Measurements from ENCODE around the gene ARTN. TPM values are rescaled to one million over a fixed set of nuclear protein-coding genes. Genes with fewer than 3 reads are reported as not detected.

Gene ARTN
- polyA plus RNA-seq, 6 donors from 2014 or later: not detected

- ATAC-seq (ENCODE audit: low read depth in 2 of 2) (no peak), DNase-seq (no peak)
- no peaks in the 10 kb centered on the region for H3K27me3 Mint-ChIP-seq
- no peaks in the 10 kb centered on the region for H3K9me3 Mint-ChIP-seq
- no peak overlapping the region for H3K4me3 Mint-ChIP-seq
- H3K27ac Mint-ChIP-seq: no peak overlapping the region
- peaks cover 0 to 5% (median 5%) of the 10 kb centered on the region in 3 donors for H3K4me1 Mint-ChIP-seq
- H3K36me3 Mint-ChIP-seq: peaks cover 17 to 21% of the 10 kb centered on the region in 2 donors
Observed at GRCh38 chr1:43910343-43910742, 23.3 kb upstream of the ARTN start.

- DNase-seq (no peak), ATAC-seq (ENCODE audit: low read depth in 2 of 2) (no peak)
- Mint-ChIP-seq H3K27ac (no peak overlapping the region), H3K4me3 (no peak overlapping the region), H3K27me3 (no peaks in the 10 kb centered on the region), H3K9me3 (no peaks in the 10 kb centered on the region), H3K36me3 (peaks cover 8 to 14% of the 10 kb centered on the region in 2 donors), H3K4me1 (no peaks in the 10 kb centered on the region)
Observed at GRCh38 chr1:43912607-43913006, 21.0 kb upstream of the ARTN start.

GRCh38 chr1:43913051-43913501 is 20.5 kb upstream of the ARTN start:
- no peaks in the 10 kb centered on the region for H3K9me3 Mint-ChIP-seq
- peaks cover 3 to 9% of the 10 kb centered on the region in 2 donors for H3K36me3 Mint-ChIP-seq
- ATAC-seq (ENCODE audit: low read depth in 2 of 2) (no peak), DNase-seq (no peak)
- H3K4me1 Mint-ChIP-seq: no peaks in the 10 kb centered on the region
- H3K27ac Mint-ChIP-seq: peak overlapping the region in 1 of 6 donors; percentile 32
- no peaks in the 10 kb centered on the region for H3K27me3 Mint-ChIP-seq
- no peak overlapping the region for H3K4me3 Mint-ChIP-seq

GRCh38 chr1:43913666-43914360 is 19.8 kb upstream of the ARTN start:
- Mint-ChIP-seq H3K4me3 (no peak overlapping the region), H3K36me3 (peaks cover 0 to 8% of the 10 kb centered on the region in 2 donors), H3K9me3 (no peaks in the 10 kb centered on the region), H3K27me3 (no peaks in the 10 kb centered on the region), H3K4me1 (no peaks in the 10 kb centered on the region), H3K27ac (no peak overlapping the region)
- no peak for ATAC-seq (ENCODE audit: low read depth in 2 of 2)
- no peak for DNase-seq

- H3K36me3 Mint-ChIP-seq: peaks cover under 1 to 3% of the 10 kb centered on the region in 2 donors
- DNase-seq (no peak), ATAC-seq (ENCODE audit: low read depth in 2 of 2) (no peak)
- no peak overlapping the region for H3K27ac Mint-ChIP-seq
- H3K4me3 Mint-ChIP-seq: no peak overlapping the region
- no peaks in the 10 kb centered on the region for H3K9me3 Mint-ChIP-seq
- no peaks in the 10 kb centered on the region for H3K27me3 Mint-ChIP-seq
- H3K4me1 Mint-ChIP-seq: no peaks in the 10 kb centered on the region
Observed at GRCh38 chr1:43914576-43915525, 18.8 kb upstream of the ARTN start.

- Mint-ChIP-seq H3K27ac (no peak overlapping the region), H3K27me3 (no peaks in the 10 kb centered on the region), H3K9me3 (no peaks in the 10 kb centered on the region), H3K36me3 (peaks cover 0 to 20% of the 10 kb centered on the region in 2 donors), H3K4me3 (no peak overlapping the region), H3K4me1 (no peaks in the 10 kb centered on the region)
- ATAC-seq (ENCODE audit: low read depth in 2 of 2) (no peak), DNase-seq (no peak)
Observed at GRCh38 chr1:43919906-43920305, 13.7 kb upstream of the ARTN start.

- no peak for DNase-seq
- Mint-ChIP-seq H3K27ac (no peak overlapping the region), H3K9me3 (no peaks in the 10 kb centered on the region), H3K36me3 (peaks cover 7 to 28% of the 10 kb centered on the region in 2 donors), H3K4me1 (no peaks in the 10 kb centered on the region), H3K27me3 (no peaks in the 10 kb centered on the region), H3K4me3 (peak overlapping the region in 1 of 8 donors; percentile 42)
- no peak for ATAC-seq (ENCODE audit: low read depth in 2 of 2)
Observed at GRCh38 chr1:43921022-43921421, 12.6 kb upstream of the ARTN start.

- H3K27me3 Mint-ChIP-seq: no peaks in the 10 kb centered on the region
- peaks cover 7 to 30% of the 10 kb centered on the region in 2 donors for H3K36me3 Mint-ChIP-seq
- no peak overlapping the region for H3K4me3 Mint-ChIP-seq
- no peaks in the 10 kb centered on the region for H3K4me1 Mint-ChIP-seq
- no peak for ATAC-seq (ENCODE audit: low read depth in 2 of 2)
- H3K27ac Mint-ChIP-seq: no peak overlapping the region
- DNase-seq: no peak
- H3K9me3 Mint-ChIP-seq: no peaks in the 10 kb centered on the region
Observed at GRCh38 chr1:43924516-43924915, 9.1 kb upstream of the ARTN start.

- Mint-ChIP-seq H3K9me3 (no peaks in the 10 kb centered on the region), H3K27ac (peak overlapping the region in 2 of 6 donors; percentile 62), H3K4me3 (no peak overlapping the region), H3K4me1 (no peaks in the 10 kb centered on the region), H3K36me3 (peaks cover 7 to 22% of the 10 kb centered on the region in 2 donors), H3K27me3 (no peaks in the 10 kb centered on the region)
- DNase-seq: no peak
- ATAC-seq (ENCODE audit: low read depth in 2 of 2): no peak
Observed at GRCh38 chr1:43925846-43926245, 7.8 kb upstream of the ARTN start.

- Mint-ChIP-seq H3K9me3 (no peaks in the 10 kb centered on the region), H3K27me3 (peaks cover 12 to 36% (median 29%) of the 10 kb centered on the region in 3 donors), H3K4me1 (peaks cover 13 to 23% (median 18%) of the 10 kb centered on the region in 3 donors), H3K27ac (no peak overlapping the region), H3K4me3 (no peak overlapping the region), H3K36me3 (peaks cover 9 to 11% of the 10 kb centered on the region in 2 donors)
- ATAC-seq (ENCODE audit: low read depth in 2 of 2): peak in 1 of 2 donors; percentile 37
- DNase-seq: no peak
Observed at GRCh38 chr1:43930168-43930948, 3.2 kb upstream of the ARTN start.

- DNase-seq (no peak), ATAC-seq (ENCODE audit: low read depth in 2 of 2) (no peak)
- H3K4me1 Mint-ChIP-seq: peaks cover 16 to 28% (median 22%) of the 10 kb centered on the region in 3 donors
- H3K9me3 Mint-ChIP-seq: no peaks in the 10 kb centered on the region
- H3K4me3 Mint-ChIP-seq: no peak overlapping the region
- no peak overlapping the region for H3K27ac Mint-ChIP-seq
- peaks cover 3 to 5% of the 10 kb centered on the region in 2 donors for H3K36me3 Mint-ChIP-seq
- peaks cover 12 to 40% (median 33%) of the 10 kb centered on the region in 3 donors for H3K27me3 Mint-ChIP-seq
Observed at GRCh38 chr1:43930949-43931275, 2.7 kb upstream of the ARTN start.

GRCh38 chr1:43931711-43932660 is 1.6 kb upstream of the ARTN start:
- peak overlapping the region in 1 of 8 donors; percentile 59 for H3K4me3 Mint-ChIP-seq

More at GRCh38 chr1:43931711-43932660, 1.6 kb upstream of the ARTN start:
- Mint-ChIP-seq H3K27ac (no peak overlapping the region), H3K9me3 (no peaks in the 10 kb centered on the region), H3K4me1 (peaks cover 16 to 33% (median 22%) of the 10 kb centered on the region in 3 donors), H3K27me3 (peaks cover 12 to 46% (median 33%) of the 10 kb centered on the region in 3 donors), H3K36me3 (peaks cover 0 to 4% of the 10 kb centered on the region in 2 donors)
- no peak for ATAC-seq (ENCODE audit: low read depth in 2 of 2)
- no peak for DNase-seq
